Chondrocyte (in vitro differentiated cells): Measurements from ENCODE around the gene ACP6. TPM values are rescaled to one million over a fixed set of nuclear protein-coding genes. Genes with fewer than 3 reads are reported as not detected.
A peak's percentile ranks its signal among the peaks of the same experiment; 100 is the strongest.

ENCODE experiments used
- DNase-seq: peaks from one replicate; pipeline ENCODE4 v3.0.0; 2021; ENCODE audit warnings: mixed read lengths, low spot score
- H3K27ac Mint-ChIP-seq: one replicate; pipeline ENCODE4 v1.8.0; 2021; ENCODE audit warnings: mild to moderate bottlenecking, moderate library complexity, mixed read lengths; ENCODE audit not compliant: unreplicated experiment
- H3K27me3 Mint-ChIP-seq: 2 replicates; pipeline ENCODE4 v1.8.0; 2021; ENCODE audit warnings: low read depth, mixed read lengths
- H3K36me3 Mint-ChIP-seq: 2 replicates; pipeline ENCODE4 v1.8.0; 2021; ENCODE audit warnings: low read depth, mixed read lengths
- H3K4me1 Mint-ChIP-seq: 2 replicates; pipeline ENCODE4 v1.8.0; 2021; ENCODE audit warnings: low read depth, mild to moderate bottlenecking, mixed read lengths
- H3K4me3 Mint-ChIP-seq: one replicate; pipeline ENCODE4 v1.8.0; 2021; ENCODE audit warnings: mild to moderate bottlenecking, moderate library complexity, mixed read lengths; ENCODE audit not compliant: unreplicated experiment
- H3K9me3 Mint-ChIP-seq: 2 replicates; pipeline ENCODE4 v1.8.0; 2021; ENCODE audit warnings: low read depth, mixed read lengths
- CTCF ChIP-seq: fragments of 200-600 bp; sonication (generic); IDR thresholded peaks from 2 replicates; pipeline ENCODE4 v1.5.0; 2021; ENCODE audit warnings: antibody characterized with exemption, mild to moderate bottlenecking, moderate library complexity
- total RNA-seq: library from RNA; stranded (reverse); gene quantifications from 3 replicates; pipeline ENCODE4 v1.2.1, GENCODE V29; 2021

The ACP6 gene
- total RNA-seq, 1 donor from 2014 or later: 9.6 TPM

- Mint-ChIP-seq H3K4me3 (no peak overlapping the region), H3K27me3 (no peaks in the 10 kb centered on the region), H3K4me1 (peaks cover 6% of the 10 kb centered on the region), H3K36me3 (no peaks in the 10 kb centered on the region), H3K9me3 (peaks cover 21% of the 10 kb centered on the region), H3K27ac (no peak overlapping the region)
- DNase-seq: no peak
- no peak for TF ChIP-seq CTCF
Observed at GRCh38 chr1:147676311-147677085, 6.2 kb upstream of the ACP6 start.

- no peak for DNase-seq
- Mint-ChIP-seq H3K9me3 (peaks cover 13% of the 10 kb centered on the region), H3K27ac (no peak overlapping the region), H3K4me1 (peaks cover 19% of the 10 kb centered on the region), H3K27me3 (no peaks in the 10 kb centered on the region), H3K4me3 (no peak overlapping the region), H3K36me3 (no peaks in the 10 kb centered on the region)
- no peak for TF ChIP-seq CTCF
Observed at GRCh38 chr1:147673816-147674215, 3.5 kb upstream of the ACP6 start.

GRCh38 chr1:147673406-147673805, 3.1 kb upstream of the ACP6 start:
- Mint-ChIP-seq H3K36me3 (no peaks in the 10 kb centered on the region), H3K27ac (no peak overlapping the region), H3K4me1 (peaks cover 23% of the 10 kb centered on the region), H3K27me3 (no peaks in the 10 kb centered on the region), H3K9me3 (peaks cover 11% of the 10 kb centered on the region), H3K4me3 (no peak overlapping the region)
- TF ChIP-seq CTCF: no peak
- DNase-seq: no peak

GRCh38 chr1:147669469-147670318, 630 bp downstream of the ACP6 start:
- peak; percentile 94 for DNase-seq
- peak overlapping the region; percentile 88 for H3K27ac Mint-ChIP-seq
- peaks cover 22% of the 10 kb centered on the region for H3K4me1 Mint-ChIP-seq
- no peaks in the 10 kb centered on the region for H3K27me3 Mint-ChIP-seq
- peak overlapping the region; percentile 91 for H3K4me3 Mint-ChIP-seq
- peak; percentile 1 for TF ChIP-seq CTCF
- H3K36me3 Mint-ChIP-seq: no peaks in the 10 kb centered on the region
- H3K9me3 Mint-ChIP-seq: no peaks in the 10 kb centered on the region

- Mint-ChIP-seq H3K27ac (no peak overlapping the region), H3K27me3 (no peaks in the 10 kb centered on the region), H3K9me3 (peaks cover 14% of the 10 kb centered on the region), H3K36me3 (peaks cover 6% of the 10 kb centered on the region), H3K4me1 (peaks cover 25% of the 10 kb centered on the region), H3K4me3 (no peak overlapping the region)
- TF ChIP-seq CTCF: peak; percentile 52
- no peak for DNase-seq
Observed at GRCh38 chr1:147665521-147665920, 4.8 kb downstream of the ACP6 start.
